ENCODE measurements around the gene SLC6A5. TPM values are rescaled to one million over a fixed set of nuclear protein-coding genes. Genes with fewer than 3 reads are reported as not detected.

SLC6A5 gene
- total and polyA plus RNA-seq, 2 of the 8 experiments (the other 6 are each of a cell fraction or from before 2014, with no cell fraction given): not detected

GRCh38 chr11:20604295-20604803 lies 4.9 kb downstream of the SLC6A5 start:
- Histone ChIP-seq H3K4me2 (ENCODE audit: insufficient read depth in 1 of 2, low read depth in 2 of 2, low read length in 2 of 2) (no peak overlapping the region), H4K5ac (ENCODE audit: insufficient read length, low read depth, low read length) (no peak overlapping the region), H4K8ac (ENCODE audit: extremely low read depth, insufficient read depth, low read length) (no peak overlapping the region), H3K27ac (ENCODE audit: low read depth, low read length) (no peak overlapping the region), H3K9me3 (ENCODE audit: insufficient read depth in 2 of 2, low read depth in 1 of 2, low read length in 1 of 2) (no peaks in the 10 kb centered on the region), H3K56ac (replicated peaks; ENCODE audit: insufficient read length, low read depth, low read length) (no peak overlapping the region), H2AK5ac (ENCODE audit: low read depth, low read length) (no peak overlapping the region), H2BK5ac (ENCODE audit: low read depth, low read length) (no peak overlapping the region), H2AFZ (ENCODE audit: low read length) (no peak overlapping the region), H3K9ac (replicated peaks in 1 of 4; ENCODE audit: extremely low read depth in 1 of 4, low read depth in 3 of 4, low read length in 3 of 4) (no peak overlapping the region), H3K23me2 (ENCODE audit: low read depth, low read length) (no peaks in the 10 kb centered on the region; the same call in 1 of the 2 replicates), H3K79me2 (ENCODE audit: control insufficient read depth in 1 of 2, insufficient read depth in 2 of 2, low read length in 2 of 2) (no peaks in the 10 kb centered on the region), H3K23ac (ENCODE audit: insufficient read length) (no peak overlapping the region), H4K20me1 (replicated peaks in 1 of 2; ENCODE audit: control insufficient read depth in 1 of 2, insufficient read depth in 2 of 2, low read length in 2 of 2) (peaks cover 0 to 6% of the 10 kb centered on the region in 2 experiments), H3K27me3 (replicated peaks in 1 of 4; ENCODE audit: control insufficient read depth in 3 of 4, extremely low read depth in 1 of 4, insufficient read depth in 3 of 4, low read length in 3 of 4) (peaks cover 31 to 49% (median 46%) of the 10 kb centered on the region in 4 experiments), H3K4me1 (replicated peaks in 1 of 4; ENCODE audit: control insufficient read depth in 3 of 4, insufficient read depth in 4 of 4, low read length in 3 of 4) (peaks cover 0 to 4% (median 1%) of the 10 kb centered on the region in 4 experiments; a peak in 4 of 7 replicates), H2BK120ac (replicated peaks; ENCODE audit: low read depth, low read length) (no peak overlapping the region), H3K4me3 (ENCODE audit: extremely low read depth in 1 of 4, insufficient read depth in 2 of 4, low read depth in 3 of 4, low read length in 4 of 4) (no peak overlapping the region), H2BK20ac (ENCODE audit: low read length) (no peak overlapping the region), H3K36me3 (ENCODE audit: control insufficient read depth in 2 of 4, insufficient read depth in 4 of 4, low read length in 3 of 4) (no peaks in the 10 kb centered on the region; a peak in 1 of 8 replicates), H3K14ac (ENCODE audit: insufficient read length) (no peak overlapping the region), H3K79me1 (ENCODE audit: low read depth, low read length) (no peaks in the 10 kb centered on the region), H2BK12ac (ENCODE audit: low read depth, low read length) (no peak overlapping the region), H3K18ac (ENCODE audit: extremely low read depth, low read length) (no peak overlapping the region), H2BK15ac (ENCODE audit: low read length) (no peak overlapping the region), H3K4ac (replicated peaks; ENCODE audit: insufficient read length, low read depth, low read length) (no peak overlapping the region), H4K91ac (replicated peaks; ENCODE audit: insufficient read length, low read length) (no peak overlapping the region)
- FAIRE-seq (no peak), DNase-seq (ENCODE audit: low read depth in 1 of 2, low spot score in 2 of 2) (no peak)
- WGBS, 2 experiments (ENCODE audit: extremely low coverage in 1 of 2, insufficient coverage in 1 of 2, insufficient read length in 1 of 2, insufficient replicate concordance in 2 of 2, low coverage in 1 of 2, low lambda C conversion rate in 2 of 2, missing lambda C conversion rate in 1 of 2): 86% methylated on average over 10 of the region's 25 CpGs; no CpG with 5 or more reads in 1 of the 2 experiments
- ChIA-PET CTCF (ENCODE audit: partially characterized antibody) (no interaction called here), POLR2A (ENCODE audit: partially characterized antibody) (no interaction called here)
- no peak for TF ChIP-seq EP300 (IDR thresholded peaks at IDR 0.05; ENCODE audit: borderline replicate concordance in 1 of 2, low read depth in 2 of 2, low read length in 2 of 2)
- no peak for TF ChIP-seq POLR2A (IDR thresholded peaks at IDR 0.05; ENCODE audit: control extremely low read depth in 1 of 2, low read depth in 2 of 2, low read length in 2 of 2)
- TF ChIP-seq CHD2 (IDR thresholded peaks at IDR 0.05; ENCODE audit: low read length): no peak
- TF ChIP-seq KDM4A (IDR thresholded peaks at IDR 0.05; ENCODE audit: low read depth, low read length, severe bottlenecking): no peak
- TF ChIP-seq ATF3 (IDR thresholded peaks at IDR 0.05; ENCODE audit: insufficient read depth, low read depth, low read length): no peak
